ENCODE results near the gene TULP4.
"Not testable (repeated sequence)": the region's sequence is repeated elsewhere in the genome, so short reads cannot be mapped to it uniquely, and the experiment has no call there.

The TULP4 gene

DNA sequence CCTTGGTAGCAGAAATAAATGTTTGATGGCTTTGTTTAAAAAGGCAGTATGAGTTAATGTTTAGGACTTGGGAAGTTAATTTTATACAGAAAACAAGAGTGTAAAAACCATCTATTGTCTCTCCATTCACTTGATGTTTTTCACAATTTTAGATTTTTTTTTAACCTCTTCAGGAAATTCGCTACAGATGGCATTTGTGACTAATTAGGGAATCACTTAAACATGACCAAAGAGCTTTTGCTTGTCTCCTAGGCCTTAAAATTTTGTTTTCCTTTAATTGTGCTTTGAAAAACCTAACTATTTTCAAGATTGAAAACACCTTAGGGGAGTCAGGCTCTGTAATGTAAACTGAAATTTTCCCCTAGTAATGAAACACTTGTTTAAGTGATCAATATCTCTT is 17.3 kb downstream of the TULP4 start:
- DNase-seq = no peak

DNA sequence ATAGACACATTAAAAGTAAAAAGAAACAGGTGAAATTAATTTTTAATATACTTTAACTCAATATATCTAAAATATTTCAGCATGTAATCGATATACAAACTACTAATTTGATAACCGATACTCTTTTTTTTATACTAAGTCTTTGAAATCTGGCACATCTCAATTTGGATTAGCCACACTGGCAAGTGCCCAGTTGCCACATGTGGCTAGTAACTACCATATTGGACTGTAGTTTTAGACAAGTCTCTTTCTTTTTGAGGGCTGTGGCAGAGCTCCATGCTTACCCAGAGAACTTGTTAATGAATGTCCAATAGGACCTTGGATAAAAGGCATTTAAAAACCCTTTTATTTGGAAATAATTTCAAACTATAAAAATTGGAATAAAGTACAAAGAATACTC is 17.8 kb downstream of the TULP4 start:
- DNase-seq = no peak

DNA sequence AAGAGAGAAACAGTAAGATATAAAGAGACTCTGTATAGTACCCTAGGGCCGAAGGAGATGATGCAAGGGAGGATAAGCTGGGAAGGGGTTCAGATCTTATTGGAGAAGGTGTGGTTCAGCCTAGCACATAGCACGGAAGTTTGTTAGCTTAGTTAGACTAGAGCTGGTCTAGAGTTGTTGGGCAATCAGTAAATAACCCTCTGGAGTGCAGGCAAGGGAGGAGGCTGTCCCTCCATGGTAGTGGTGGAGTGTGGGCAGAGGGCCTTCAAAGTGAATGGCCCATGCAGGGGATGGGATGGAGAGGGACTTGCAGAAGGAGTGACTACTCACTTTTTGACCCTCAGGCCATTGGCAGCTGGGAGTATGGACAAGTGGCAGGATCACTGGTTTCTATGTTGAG is 20.0 kb downstream of the TULP4 start:
- no peak for DNase-seq

DNA sequence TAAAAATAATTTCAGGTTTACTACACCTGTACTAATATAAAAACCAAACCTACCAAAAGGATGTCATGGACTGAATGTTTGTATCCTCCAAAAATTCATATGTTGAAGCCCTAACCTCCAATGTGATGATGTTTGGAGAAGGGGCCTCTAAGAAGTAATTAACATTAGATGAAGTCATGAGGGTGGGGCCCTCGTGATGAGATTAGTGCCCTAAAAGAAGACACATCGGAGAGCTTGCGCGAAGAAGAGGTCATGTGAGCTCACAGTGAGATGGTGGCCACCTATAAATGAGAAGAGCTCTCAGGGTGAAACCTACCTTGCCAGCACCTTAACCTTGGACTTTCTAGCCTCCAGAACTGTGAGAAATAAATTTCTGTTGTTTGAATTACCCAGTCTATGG is 20.8 kb downstream of the TULP4 start:
- DNase-seq = no peak

DNA sequence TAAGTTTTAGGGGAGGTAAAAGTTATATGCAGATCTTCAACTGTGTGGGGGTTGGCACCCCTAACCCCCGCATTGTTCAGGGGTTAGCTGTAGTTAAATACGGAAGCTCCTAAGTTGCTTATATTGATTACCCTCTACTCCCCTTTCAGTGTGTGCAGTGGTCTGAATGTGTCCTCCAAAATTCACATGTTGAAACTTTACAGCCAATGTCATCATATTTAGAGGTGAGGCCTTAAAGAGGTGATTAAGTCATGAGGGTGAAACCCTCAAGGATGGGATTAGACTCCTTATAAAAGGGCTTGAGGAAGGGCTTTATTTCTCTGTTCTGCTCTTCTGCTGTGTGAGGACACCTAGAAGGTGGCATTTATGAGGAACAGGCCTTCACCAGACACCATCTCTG is 22.3 kb downstream of the TULP4 start:
- no peak for DNase-seq

DNA sequence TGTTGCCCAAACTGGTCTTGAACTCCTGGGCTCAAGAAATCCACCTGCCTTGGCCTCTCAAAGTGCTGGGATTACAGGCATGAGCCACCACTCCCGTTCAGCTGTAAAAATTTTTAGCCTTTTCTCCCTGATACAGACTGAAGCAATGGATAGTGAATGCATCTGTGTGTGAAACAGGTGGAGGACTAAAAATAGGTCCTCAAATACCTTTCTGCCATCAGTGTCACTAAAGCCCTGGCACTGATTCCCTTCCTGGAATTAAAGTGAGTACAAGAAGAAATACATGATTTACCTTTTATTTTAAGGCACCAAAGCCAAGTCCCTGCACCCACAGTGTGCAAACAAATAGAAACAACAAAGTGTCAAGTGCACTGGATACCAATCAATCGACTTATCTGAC is 25.1 kb downstream of the TULP4 start:
- no peak for DNase-seq

DNA sequence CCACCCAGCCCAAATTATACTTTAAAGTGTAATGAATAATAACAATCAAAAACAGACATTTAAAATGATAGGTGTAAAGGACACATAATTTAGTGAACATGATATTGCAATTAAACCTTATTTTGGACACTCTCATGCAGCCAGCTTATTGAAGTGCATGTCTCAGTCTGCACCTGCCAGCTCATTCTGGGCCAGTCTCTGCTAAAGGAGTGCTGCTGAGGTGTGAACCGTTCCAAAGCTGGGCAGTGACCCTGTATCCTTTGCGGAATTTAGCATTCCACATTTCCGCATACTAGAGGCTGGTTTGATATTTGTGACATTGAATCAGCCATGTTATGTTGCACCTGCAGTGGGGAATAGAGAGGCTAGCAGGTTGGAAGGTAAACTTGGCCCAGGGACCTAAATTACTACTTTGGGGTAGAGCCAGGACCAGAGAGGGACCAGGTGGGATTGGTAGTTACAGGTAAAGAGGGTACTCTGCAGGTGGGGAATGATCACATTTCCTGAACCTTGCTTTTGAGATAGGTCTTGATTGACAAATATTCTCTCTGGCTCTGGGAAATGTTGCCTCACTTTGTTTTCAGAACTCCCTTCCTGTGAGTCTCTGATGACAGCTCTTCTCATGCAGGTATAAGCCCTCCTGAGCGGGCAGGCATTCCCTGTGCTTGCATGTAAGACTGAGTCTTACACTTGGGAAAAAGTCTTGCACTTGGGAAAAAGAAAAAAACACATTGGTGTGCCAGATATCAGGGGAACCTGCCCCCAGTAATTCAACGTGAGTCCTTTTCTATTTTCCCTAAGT is 26.2 kb downstream of the TULP4 start:
- DNase-seq = no peak

DNA sequence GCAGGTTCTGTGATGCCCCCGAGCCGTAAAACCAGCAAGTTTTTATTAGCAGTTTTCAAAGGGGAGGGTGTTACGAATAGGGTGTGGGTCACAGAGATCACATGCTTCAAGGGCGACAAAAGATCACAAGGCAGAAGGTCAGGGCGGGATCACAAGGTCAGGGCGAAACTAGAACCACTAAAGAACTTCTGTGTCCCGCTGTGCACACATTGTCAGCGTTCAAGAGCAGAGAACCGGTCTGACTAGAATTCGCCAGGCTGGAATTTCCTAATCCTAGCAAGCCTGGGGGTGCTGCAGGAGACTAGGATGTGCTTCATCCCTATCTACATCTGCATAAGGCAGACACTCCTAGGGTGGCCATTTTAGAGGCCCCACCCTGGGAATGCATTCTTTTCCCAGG is 26.9 kb downstream of the TULP4 start:
- not testable (repeated sequence) for DNase-seq

DNA sequence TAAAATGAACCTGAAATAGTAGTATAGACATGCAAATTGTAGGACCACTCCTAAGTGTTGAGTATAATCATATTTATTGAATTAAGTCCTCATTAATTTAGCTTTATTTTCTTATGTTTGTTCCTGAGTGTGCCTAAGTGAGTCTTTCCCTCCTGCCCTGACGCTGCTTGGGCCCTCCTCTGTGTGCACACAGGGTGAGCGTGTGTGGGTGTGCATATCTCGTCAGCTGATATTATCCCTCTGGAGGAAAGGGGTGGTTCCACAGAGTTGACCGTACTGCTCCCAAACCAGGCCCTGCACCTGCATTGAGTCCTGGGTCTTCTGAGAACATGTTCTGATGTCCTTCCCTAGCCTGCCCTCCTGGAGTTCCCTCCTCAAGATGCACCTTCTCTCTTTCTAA is 28.0 kb downstream of the TULP4 start:
- no peak for DNase-seq

DNA sequence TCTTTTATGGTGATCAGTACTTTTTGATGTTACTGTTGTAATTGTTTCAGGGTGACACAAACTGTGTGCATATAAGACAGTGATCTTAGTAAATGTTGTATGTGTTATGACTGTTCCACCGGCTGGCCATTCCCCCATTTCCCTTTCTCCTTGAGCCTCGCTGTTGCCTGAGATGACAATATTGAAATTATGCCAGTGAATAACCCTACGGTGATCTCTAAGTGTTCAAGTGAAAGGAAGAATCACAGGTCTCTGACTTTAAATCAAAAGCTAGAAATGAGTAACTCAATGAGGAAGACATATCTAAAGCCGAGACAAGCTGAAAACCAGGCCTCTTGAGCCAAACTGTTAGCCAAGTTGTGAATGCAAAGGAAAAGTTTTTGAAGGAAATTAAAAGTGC is 32.3 kb downstream of the TULP4 start:
- DNase-seq = no peak

DNA sequence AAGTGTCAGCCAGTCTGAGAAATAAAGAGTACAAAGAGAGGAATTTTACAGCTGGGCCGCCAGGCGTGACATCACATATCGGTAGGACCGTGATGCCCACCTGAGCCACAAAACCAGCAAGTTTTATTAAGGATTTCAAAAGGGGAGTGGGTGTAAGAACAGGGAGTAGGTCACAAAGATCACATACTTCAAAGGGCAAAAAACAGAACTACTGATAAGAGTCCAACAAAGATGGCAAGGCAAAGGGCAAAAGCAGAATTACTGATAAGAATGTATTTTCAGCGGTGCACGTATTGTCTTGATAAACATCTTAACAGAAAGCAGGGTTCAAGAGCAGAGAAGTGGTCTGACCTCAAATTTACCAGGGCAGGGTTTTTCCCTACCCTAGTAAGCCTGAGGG is 33.2 kb downstream of the TULP4 start:
- not testable (repeated sequence) for DNase-seq

DNA sequence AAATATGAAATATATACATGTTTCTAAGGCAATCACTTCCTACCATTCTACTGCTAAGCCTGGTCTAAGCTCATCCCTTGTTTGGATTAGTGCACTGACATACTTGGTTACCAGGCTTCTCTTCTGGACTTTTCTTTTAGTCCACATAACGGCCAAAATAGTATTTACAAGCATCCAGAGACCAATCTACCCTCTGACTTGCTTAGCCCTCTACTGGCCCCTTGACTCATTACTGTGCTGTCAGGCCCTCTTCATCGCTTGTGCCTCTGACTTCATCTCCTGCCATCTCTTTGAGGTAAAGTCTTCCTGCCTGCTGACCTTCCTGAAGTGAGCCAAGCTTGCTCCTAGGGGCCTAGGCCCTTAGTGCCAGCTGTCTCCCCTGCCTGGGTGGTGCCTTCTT is 35.1 kb downstream of the TULP4 start:
- DNase-seq = no peak

DNA sequence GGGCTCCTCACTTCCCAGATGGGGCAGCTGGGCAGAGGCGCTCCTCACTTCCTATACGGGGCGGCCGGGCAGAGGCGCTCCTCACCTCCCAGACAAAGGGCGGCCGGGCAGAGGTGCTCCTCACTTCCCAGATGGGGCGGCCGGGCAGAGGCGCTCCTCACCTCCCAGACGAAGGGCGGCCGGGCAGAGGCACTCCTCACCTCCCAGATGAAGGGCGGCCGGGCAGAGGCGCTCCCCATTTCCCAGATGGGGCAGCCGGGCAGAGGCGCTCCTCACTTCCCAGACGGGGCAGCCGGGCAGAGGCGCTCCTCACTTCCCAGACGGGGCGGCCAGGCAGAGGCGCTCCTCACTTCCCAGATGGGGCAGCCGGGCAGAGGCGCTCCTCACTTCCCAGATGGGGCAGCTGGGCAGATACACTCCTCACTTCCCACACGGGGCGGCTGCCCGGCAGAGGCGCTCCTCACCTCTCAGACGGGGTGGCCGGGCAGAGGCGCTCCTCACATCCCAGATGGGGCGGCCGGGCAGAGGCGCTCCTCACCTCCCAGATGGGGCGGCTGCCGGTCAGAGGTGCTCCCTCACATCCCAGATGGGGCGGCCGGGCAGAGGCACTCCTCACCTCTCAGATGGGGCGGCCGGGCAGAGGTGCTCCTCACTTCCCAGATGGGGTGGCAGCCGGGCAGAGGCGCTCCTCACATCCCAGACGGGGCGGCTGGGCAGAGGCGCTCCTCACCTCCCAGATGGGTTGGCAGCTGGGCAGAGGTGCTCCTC is 36.7 kb downstream of the TULP4 start:
- DNase-seq = not testable (repeated sequence)

DNA sequence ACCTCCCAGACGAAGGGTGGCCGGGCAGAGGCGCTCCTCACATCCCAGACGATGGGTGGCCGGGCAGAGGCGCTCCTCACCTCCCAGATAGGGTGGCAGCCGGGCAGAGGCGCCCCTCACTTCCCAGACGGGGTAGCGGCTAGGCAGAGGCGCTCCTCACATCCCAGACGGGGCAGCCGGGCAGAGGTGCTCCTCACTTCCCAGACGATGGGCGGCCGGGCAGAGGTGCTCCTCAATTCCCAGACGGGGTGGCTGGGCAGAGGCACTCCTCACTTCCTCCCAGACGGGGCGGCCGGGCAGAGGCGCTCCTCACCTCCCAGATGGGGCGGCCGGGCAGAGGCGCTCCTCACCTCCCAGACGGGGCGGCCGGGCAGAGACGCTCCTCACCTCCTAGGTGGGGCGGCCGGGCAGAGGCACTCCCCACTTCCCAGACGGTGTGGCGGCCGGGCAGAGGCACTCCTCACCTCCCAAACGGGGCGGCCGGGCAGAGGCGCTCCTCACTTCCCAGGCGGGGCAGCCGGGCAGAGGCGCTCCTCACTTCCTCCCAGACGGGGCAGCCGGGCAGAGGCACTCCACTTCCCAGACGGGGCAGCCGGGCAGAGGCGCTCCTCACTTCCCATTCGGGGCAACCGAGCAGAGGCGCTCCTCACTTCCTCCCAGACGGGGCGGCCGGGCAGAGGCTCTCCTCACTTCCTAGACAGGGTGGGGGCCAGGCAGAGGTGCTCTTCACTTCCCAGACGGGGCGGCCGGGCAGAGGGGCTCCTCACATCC is 37.4 kb downstream of the TULP4 start:
- DNase-seq = not testable (repeated sequence)

DNA sequence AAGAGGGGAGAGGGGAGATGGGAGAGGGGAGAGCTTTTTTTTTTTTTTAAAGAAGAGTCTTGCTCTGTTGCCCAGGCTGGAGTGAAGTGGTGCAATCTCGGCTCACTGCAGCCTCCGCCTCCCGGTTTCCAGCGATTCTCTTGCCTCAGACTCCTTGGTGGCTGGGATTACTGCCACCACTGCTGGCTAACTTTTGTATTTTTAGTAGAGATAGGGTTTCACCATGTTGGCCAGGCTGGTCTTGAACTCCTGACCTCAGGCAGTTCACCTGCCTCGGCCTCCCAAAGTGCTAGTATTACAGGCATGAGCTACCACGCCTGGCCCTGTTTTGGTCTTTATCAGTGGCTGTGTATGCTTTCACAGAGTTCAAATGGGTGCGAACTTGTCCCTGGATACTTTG is 38.5 kb downstream of the TULP4 start:
- DNase-seq = not testable (repeated sequence)

DNA sequence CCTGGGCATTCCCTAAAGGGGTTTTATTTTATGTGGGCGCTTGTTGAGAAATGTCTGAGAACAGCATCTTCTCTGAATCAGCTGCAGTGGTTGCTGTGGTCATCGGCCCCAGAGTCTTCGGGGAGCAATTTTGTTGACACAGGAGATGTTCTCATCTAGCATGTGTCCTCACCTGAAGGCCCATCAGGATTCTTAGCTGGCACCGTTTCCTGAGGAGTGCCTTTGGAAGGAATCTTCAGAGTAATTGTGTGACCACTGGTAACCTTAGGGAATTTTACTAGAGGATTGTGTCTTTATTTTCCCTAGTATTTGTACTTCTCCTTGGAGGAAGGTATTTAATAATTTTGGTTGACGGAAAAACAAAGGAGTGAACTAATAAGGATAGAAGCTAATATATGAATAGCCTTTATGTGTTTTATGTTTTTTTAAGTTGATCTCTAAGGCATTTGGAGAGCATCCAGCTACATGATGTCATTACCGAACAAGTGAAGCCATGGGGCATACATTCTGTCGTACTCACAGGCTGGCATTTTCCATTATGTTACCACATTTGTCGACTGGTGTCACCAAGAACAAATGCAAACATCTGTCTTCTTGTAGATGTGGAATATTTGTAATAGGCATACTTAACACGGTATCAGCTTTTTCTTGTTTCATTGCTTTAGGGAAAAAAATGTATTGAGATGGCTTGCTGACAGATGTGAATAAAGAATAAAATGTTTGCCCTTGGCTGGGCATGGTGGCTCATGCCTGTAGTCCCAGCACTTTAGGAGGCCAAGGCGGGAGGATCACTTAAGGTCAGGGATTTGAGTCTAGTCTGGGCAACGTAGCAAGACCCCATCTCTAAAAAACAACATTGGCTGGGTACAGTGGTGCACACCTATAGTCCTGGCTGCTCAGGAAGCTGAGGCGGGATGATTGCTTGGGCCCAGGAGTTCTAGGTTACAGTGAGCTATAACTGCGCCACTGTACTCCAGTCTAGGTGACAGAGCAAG is 41.9 kb downstream of the TULP4 start:
- no peak for DNase-seq

DNA sequence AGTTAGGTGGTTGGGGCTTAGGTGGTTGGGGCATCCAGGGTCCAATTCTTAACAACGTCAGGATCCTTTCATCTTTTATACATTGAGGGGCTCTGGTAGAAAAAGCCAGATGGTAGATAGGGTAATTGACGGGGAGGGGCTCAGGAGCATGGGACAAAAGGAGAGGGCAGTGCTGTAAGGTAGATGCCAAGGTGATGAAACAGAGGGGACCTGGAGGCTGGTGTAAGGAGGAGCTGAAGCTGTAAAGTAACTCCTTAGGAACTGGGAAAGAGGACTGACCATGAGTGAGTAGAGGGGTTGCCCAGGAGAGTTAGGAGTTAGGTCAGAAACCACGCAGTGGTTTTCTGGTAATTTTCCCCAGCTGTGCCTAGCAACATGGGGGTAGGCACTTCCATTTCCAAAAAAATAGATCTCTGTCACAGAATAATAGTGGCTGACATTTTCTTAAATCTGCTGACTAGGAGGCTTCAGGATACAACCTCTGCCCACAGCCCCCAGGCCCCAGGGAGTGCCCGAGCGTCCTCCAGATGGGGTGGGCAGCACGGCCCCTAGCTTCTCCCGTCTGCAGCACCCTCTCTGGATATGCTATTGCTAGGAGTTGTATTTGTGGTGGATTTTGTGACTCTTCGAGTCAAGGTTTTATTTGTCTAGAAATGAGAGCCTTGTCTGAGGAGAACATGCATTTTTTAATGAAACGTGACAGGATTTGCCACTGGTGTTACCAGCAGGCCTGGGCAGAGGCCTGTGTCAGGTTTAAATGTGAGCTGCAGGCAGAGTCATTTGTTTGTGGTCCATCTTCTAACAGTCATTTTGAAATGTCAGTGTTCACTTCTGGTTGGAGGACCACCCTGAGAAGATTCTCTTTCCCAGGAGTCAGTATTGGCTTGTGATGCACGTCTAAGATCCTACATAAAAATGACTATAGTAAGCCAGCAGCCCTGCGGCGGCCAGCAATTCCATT is 44.6 kb downstream of the TULP4 start:
- DNase-seq = no peak

DNA sequence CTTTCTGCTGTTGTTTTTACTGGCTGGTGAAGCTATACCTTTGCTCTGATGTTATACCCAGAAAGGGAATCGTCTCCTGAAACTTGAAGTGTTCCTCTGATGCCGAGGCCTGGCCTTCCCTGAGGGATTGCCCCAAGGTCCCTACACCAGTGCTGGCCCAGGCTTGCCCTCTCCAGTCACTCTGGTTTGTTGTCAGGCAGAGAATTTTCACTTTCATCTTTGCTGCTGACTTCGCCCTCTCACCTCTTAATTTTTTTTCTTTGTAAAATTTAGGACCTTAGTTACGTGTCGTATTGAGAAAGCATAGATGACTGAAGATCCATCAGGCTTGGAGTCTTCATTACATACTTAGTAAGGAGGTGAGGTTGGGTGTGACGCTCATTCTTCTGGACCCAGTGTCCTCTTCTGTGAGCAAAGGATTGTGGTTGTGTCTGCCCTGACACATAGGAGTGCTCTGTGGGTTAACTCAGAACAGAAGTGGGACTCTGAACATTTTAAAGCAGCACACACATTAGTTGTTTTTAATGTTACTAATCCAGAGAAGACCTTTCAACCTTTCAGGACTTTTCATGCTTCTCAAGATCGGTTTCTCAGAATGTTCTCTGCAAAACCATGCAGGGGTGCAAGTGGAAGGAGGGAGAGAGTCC is 45.4 kb downstream of the TULP4 start:
- no peak for DNase-seq

DNA sequence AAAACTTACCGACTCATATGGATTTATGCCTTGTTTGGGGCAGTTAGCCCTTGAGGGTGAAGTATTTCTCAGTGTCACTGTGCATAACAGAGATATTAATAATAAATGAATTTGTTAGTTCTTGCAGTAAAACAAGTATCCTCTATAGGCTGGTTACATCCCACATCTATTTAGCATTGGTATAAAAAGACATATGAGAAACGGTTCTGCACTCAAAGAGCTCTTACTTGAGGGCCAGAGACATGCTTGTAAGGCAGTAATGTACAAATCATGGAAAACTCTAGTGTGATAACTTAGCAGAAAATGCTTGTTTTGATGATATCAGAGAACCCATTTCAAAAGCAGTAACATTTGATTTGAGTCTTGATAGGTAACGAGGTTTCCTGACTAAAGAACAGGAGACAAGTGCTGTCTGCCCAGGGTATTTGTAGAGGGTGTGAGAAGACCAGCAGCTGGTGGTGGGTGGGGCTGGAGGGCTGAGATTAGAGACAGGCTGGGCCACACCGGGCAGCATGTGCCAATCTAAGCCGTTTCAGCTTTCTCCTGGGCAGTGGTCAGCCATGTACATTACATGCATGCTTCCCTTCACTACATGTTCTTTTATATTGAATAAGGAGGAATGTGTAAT is 46.3 kb downstream of the TULP4 start:
- DNase-seq = peak in 1 of 2 experiments; percentile 26

DNA sequence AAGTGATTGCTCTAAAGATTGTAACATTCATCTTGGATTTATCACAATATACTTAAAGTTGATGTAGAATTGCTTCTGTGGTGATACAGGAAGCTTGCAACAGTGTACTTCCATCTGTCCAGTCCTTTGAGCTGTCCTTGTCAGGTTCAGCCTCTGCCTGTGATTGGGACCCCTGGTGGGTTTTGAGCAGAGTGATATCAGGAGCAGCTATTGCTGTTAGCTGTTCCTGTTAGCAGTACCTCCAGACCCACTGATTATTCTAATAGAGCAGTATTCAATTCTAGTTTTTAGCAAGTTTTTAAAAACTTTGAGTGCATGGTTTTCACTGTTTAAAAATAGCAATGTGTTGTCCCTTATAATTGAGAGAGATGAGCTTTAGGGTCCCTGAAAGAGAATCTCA is 48.8 kb downstream of the TULP4 start:
- no peak for DNase-seq

Measured in NCI-H187 (cell line).